Right ventricle myocardium superior (tissue), 1 donor: ENCODE results near the gene MRPL58. TPM values are rescaled to one million over a fixed set of nuclear protein-coding genes. Genes with fewer than 3 reads are reported as not detected.
"Not testable (repeated sequence)": the region's sequence is repeated elsewhere in the genome, so short reads cannot be mapped to it uniquely, and the experiment has no call there.

Experiments
- ATAC-seq: fragments of 200-7000 bp; cut with Tn5 transposase; one replicate; pipeline ENCODE4 v1.9.1; 2020; ENCODE audit warnings: mild to moderate bottlenecking; ENCODE audit not compliant: poor library complexity
- DNase-seq: peaks from one replicate; pipeline ENCODE4 v3.0.0-alpha.2; 2020
- intact Hi-C: fragments of 100-400 bp; cut with DNase I; formaldehyde crosslinking; loops from one replicate; pipeline ENCODE4 v1.11.2; 2022
- long read RNA-seq: library from polyadenylated mRNA; unstranded; transcript quantifications from one replicate; pipeline ENCODE4 v2.0.0, GENCODE V29; 2021
- total RNA-seq: library from RNA; stranded (reverse); fragmentation: NEBNext Ultra II Directional; extraction: Animal tissue kit (Norgen Biotek cat#: 25700); gene quantifications from one replicate; pipeline ENCODE4 v1.2.1, GENCODE V29; 2021
- donor health status: DM: no; HTN: yes; CAD: no; lungs with severe emphysema.

The MRPL58 gene
- total RNA-seq = 46.6 TPM
- long read RNA-seq, transcript MRPL58-201 (6 exons, 890 nt) = major isoform, 15 of 16 reads
- long read RNA-seq, partial matches to known transcripts = 0 of 16 reads
- long read RNA-seq, other reads (novel, unspliced or antisense) = 0 of 16 reads

GRCh38 chr17:75012346-75013091, at the start of gene MRPL58:
TSS of gene MRPL58 (plus strand) at chr17:75012670. CDS start at chr17:75012687, 17 bp downstream.
- DNase-seq = peak; percentile 89
- ATAC-seq = peak; percentile 96
- intact Hi-C loops = loop anchor here (5.0 kb wide), 1 partner anchor 50 kb away; no protein-coding TSS in a partner anchor

GRCh38 chr17:74963656-74964055, 48.8 kb upstream of the MRPL58 start:
- ATAC-seq = no peak
- intact Hi-C loops = loop anchor here (5.0 kb wide), 1 partner anchor 49 kb away; the partner anchor contains the start of gene MRPL58
- DNase-seq = no peak

- intact Hi-C loops = loop anchor here (5.0 kb wide), 1 partner anchor 48 kb away; the partner anchor contains the start of gene MRPL58
- no peak for DNase-seq
- ATAC-seq = no peak
Observed at GRCh38 chr17:74964246-74964761, 48.2 kb upstream of the MRPL58 start.

GRCh38 chr17:74964988-74965622, 47.4 kb upstream of the MRPL58 start:
- intact Hi-C loops = loop anchor here (5.0 kb wide), 1 partner anchor 47 kb away; the partner anchor contains the start of gene MRPL58
- DNase-seq = no peak
- ATAC-seq = no peak

GRCh38 chr17:74968361-74968780, 44.1 kb upstream of the MRPL58 start:
- intact Hi-C loops = no loop called here
- no peak for ATAC-seq
- DNase-seq = no peak

- intact Hi-C loops, ATAC-seq, DNase-seq: not testable (repeated sequence)
Observed at GRCh38 chr17:74969501-74969900, 43.0 kb upstream of the MRPL58 start.

- intact Hi-C loops = no loop called here
- ATAC-seq (peak; percentile 24), DNase-seq (no peak)
Observed at GRCh38 chr17:74970395-74970794, 42.1 kb upstream of the MRPL58 start.

- no peak for DNase-seq
- intact Hi-C loops = no loop called here
- ATAC-seq = no peak
Observed at GRCh38 chr17:74971069-74971841, 41.2 kb upstream of the MRPL58 start.

GRCh38 chr17:74971842-74972106, 40.7 kb upstream of the MRPL58 start:
- peak; percentile 9 for ATAC-seq
- intact Hi-C loops = no loop called here
- no peak for DNase-seq

- ATAC-seq (peak; percentile 86), DNase-seq (peak; percentile 79)
- intact Hi-C loops = no loop called here
Observed at GRCh38 chr17:74972107-74972972, 40.1 kb upstream of the MRPL58 start, which contains the start of gene HID1. TSS of gene HID1 (minus strand) at chr17:74972759. CDS start at chr17:74972656, 103 bp downstream.

- intact Hi-C loops = no loop called here
- ATAC-seq = no peak
- no peak for DNase-seq
Observed at GRCh38 chr17:74972973-74973328, 39.5 kb upstream of the MRPL58 start.

GRCh38 chr17:74975943-74976342, 36.5 kb upstream of the MRPL58 start:
- DNase-seq = no peak
- intact Hi-C loops = no loop called here
- no peak for ATAC-seq

- intact Hi-C loops = no loop called here
- ATAC-seq = no peak
- no peak for DNase-seq
Observed at GRCh38 chr17:74977802-74978201, 34.7 kb upstream of the MRPL58 start.

GRCh38 chr17:74978240-74978639, 34.2 kb upstream of the MRPL58 start:
- DNase-seq = no peak
- no peak for ATAC-seq
- intact Hi-C loops = no loop called here

GRCh38 chr17:74979408-74980146, 32.9 kb upstream of the MRPL58 start:
- intact Hi-C loops = loop anchor here (10.0 kb wide), 1 partner anchor 55 kb away; no protein-coding TSS in a partner anchor
- no peak for DNase-seq
- ATAC-seq = no peak

- intact Hi-C loops = loop anchor here (10.0 kb wide), 1 partner anchor 53 kb away; no protein-coding TSS in a partner anchor
- ATAC-seq = peak; percentile 16
- no peak for DNase-seq
Observed at GRCh38 chr17:74981318-74981978, 31.0 kb upstream of the MRPL58 start.
